DMS114 treated with DMSO at 0.1 percent for 48 hours (cell line): ENCODE measurements around the gene UNC45B.
"Not testable (repeated sequence)": the region's sequence is repeated elsewhere in the genome, so short reads cannot be mapped to it uniquely, and the experiment has no call there.

Experiments used
- DNase-seq: peaks from one replicate; lab custom pipeline; 2025; ENCODE audit not compliant: unreplicated experiment; lab: John Stamatoyannopoulos, UW

The UNC45B gene

GRCh38 chr17:35141681-35142466 is 5.7 kb upstream of the UNC45B start, which contains the start of gene NLE1:
NLE1 (minus strand) TSS chr17:35142303; CDS start chr17:35142275, 28 bp downstream.
- peak; percentile 64 for DNase-seq

DNA sequence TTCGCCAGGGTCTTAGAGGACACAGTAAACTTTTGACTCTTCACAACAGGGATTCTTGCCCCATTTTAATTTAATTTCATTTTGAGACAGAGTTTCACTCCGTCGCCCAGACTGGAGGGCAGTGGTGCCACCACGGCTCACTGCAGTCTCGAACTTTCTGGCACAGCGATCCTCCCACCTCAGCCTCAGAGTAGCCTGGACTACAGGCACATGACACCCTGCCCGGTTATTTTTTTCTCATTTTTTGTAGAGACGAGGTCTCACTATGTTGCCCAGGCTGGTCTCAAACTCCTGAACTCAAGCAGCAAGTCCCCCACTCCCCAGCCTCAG is 5.2 kb upstream of the UNC45B start:
- no peak for DNase-seq

DNA sequence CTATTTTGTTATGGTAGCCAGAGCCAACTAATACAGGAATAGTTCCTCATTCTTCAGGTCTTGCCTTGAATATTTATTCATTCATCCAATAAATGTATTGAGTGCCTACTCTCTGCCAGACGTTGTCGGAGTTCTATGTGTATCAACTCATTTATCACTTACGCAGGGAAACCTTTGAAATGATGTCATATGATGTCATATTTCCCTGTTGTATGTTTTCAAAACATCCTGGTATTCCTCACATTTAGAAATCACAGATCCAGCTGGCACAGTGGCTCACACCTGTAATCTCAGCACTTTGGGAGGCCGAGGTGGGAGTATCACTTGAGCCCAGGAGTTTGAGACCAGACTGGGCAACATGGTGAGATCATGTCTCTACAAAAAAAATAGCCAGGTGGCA is 2.8 kb upstream of the UNC45B start:
- no peak for DNase-seq

- DNase-seq: no peak
Measured at GRCh38 chr17:35146214-35146833, 1.3 kb upstream of the UNC45B start.

- DNase-seq: no peak
Measured at GRCh38 chr17:35148144-35148543, 527 bp downstream of the UNC45B start.

DNA sequence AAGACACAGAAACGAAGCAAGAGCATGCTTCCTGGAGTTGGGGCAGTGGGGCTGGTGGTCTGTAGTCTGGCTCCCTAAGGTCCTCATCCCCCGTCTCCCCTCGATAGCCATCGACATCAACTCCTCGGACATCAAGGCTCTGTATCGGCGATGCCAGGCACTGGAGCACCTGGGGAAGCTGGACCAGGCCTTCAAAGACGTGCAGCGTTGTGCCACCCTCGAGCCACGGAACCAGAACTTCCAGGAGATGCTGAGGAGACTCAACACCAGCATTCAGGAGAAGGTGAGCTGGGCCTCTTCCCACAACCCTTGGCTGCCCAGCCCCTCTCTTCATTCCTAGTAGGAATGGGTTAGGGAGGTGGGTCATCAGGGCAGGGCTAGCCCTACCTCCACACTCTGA is 2.3 kb downstream of the UNC45B start:
- no peak for DNase-seq

DNA sequence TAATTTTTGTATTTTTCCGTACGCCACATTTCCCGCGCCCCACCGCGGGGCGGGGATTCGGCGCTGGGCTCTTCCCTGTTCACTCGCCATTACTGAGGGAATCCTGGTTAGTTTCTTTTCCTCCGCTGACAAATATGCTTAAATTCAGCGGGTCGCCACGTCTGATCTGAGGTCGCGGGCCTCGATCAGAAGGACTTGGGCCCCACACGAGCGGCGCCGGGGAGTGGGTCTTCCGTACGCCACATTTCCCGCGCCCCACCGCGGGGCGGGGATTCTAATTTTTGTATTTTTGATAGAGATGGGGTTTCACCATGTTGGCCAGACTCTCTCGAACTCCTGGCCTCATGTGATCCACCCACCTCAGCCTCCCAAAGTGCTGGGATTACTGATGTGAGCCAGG is 3.5 kb downstream of the UNC45B start:
- DNase-seq: not testable (repeated sequence)

- no peak for DNase-seq
Measured at GRCh38 chr17:35152421-35153140, 5.0 kb downstream of the UNC45B start.

GRCh38 chr17:35154196-35155165 is 6.9 kb downstream of the UNC45B start:
- DNase-seq: no peak

- no peak for DNase-seq
Measured at GRCh38 chr17:35155246-35155645, 7.6 kb downstream of the UNC45B start.

DNA sequence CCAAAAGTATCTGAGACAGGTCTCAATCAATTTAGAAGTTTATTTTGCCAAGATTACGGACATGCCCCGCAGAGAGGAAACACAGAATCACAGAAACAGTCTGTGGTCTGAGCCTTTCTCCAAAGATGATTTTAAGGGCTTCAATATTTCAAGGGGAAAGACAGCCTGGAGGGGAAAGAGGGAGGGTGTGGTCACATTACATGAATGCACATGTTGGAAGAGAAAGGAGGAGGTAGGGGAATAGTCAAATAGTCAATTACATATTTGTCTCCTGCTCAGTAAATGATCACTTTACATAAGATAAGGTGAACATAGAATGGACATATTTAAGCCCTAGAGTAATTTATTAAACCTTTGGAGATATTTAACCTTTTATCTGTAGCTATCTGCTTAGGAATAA is 12.3 kb downstream of the UNC45B start:
- DNase-seq: no peak

DNA sequence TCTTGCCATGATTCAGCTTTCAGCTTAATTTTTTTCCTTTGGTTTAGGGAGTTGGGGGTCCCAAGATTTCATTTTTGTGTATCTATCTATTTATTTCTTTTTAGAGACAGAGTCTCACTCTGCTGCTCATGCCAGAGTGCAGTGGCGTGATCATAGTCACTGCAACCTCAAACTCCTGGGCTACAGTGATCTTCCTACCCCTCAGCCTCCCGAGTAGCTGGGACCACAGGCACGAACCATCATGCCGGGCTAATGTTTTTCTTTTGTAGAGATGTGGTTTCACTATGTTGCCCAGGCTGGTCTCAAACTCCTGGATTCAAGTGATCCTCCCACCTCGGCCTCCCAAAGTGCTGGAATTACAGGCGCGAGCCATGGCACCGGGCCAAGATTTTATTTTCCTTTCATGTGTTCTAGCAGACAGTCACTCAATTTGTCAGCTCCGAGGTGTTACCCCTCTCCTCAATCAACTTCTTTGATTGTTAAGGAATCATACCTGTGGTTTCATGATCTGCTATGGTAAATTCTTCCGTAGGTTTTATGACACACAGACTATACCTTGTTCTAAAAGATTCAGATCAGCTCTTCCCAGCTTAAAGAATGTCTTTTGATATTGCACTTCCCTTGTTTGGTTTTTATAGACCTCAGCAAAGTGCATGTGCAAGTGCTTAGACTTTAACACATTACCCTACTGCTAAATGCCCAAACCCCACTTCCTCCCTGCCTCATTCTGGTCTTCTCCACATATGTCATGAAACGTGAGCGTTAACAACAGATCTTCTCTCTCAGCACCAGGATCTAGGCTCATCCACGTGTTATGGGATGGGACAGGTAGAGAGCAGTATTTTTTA is 13.0 kb downstream of the UNC45B start:
- DNase-seq: no peak

DNA sequence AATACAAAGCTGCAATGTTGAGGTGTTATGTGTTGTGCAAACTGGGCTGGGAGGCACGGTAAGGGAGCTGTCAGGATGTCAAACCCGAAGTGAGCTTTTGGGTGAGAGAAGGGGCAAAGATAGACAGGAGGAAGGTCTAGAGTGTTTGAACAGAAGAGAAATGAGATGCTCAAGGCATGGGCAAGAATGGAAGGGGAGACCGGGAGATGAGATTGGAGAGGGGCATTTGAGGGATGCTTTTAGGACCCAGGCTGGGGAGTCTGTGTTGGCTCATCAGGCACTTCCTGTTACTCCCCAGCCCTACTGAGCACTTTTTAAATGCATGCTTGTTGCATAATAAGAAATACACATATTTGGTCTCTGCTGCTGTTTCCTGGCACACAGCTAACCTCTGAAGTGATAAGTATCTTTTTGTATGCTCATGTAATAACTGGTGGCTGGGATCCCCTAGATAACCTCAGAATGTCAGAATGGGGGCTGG is 13.7 kb downstream of the UNC45B start:
- DNase-seq: no peak

GRCh38 chr17:35162755-35163154 is 15.1 kb downstream of the UNC45B start:
- DNase-seq: no peak

GRCh38 chr17:35163886-35164285 is 16.3 kb downstream of the UNC45B start:
- DNase-seq: no peak

GRCh38 chr17:35164716-35165115 is 17.1 kb downstream of the UNC45B start:
- DNase-seq: no peak

DNA sequence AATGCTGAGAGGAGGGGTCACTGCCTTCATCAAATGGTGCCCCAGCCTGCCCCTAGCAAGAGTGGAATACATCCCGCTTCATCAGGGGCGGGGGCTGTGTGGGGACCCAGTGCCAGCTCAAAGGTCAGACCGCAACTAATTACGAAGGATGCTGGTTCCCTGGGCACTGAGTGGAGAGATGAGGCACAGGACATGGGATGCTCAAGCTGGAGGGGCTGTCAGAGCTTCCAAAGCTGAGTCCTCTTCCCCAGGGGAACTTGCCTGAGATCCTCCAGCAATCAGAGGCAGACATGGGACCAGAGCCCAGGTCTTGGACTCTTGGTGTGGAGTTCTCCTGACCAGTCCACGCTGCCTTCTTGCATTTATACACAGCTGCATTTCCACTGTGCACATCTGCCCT is 18.9 kb downstream of the UNC45B start:
- no peak for DNase-seq

DNA sequence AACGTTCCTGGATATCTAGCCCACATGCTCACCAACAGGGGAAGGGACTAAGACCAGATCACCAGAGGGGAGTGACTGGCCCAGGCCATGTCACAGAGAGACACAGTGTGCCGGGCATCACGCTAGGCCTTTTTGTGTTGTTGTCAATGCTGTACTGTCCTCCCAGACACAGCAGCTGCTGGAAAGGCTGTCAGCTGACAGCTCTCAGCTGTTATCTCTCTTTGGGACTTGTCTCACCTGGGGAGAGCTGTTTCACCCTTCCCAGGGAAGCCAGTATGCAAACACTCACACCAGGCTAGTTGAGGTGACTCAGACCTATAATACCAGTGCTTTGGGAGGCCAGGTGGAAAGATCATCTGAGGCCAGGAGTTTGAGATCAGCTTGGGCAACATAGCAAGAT is 19.4 kb downstream of the UNC45B start:
- DNase-seq: no peak

DNA sequence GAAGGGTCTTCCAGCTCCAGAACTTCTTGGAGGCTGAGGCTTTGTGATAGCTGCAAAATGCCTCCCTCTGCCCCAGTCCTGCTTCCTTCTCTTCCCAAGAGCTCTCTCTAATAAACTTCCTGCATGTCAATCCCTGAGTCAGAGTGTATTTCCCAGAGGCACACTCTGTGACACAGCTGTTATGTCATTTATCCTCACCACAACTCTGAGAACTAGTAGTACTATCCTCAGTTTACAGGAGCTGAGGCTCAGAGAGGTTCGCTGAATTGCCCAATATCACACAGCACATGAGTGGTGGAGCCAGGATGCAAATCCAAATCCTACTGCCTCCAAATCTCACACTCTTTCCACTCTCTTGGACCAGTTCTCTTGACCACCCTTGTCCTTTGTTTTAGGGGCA is 20.0 kb downstream of the UNC45B start:
- no peak for DNase-seq

GRCh38 chr17:35169835-35170363 is 22.3 kb downstream of the UNC45B start:
- no peak for DNase-seq
